ENCODE results near the gene VTI1A.

VTI1A gene

DNA sequence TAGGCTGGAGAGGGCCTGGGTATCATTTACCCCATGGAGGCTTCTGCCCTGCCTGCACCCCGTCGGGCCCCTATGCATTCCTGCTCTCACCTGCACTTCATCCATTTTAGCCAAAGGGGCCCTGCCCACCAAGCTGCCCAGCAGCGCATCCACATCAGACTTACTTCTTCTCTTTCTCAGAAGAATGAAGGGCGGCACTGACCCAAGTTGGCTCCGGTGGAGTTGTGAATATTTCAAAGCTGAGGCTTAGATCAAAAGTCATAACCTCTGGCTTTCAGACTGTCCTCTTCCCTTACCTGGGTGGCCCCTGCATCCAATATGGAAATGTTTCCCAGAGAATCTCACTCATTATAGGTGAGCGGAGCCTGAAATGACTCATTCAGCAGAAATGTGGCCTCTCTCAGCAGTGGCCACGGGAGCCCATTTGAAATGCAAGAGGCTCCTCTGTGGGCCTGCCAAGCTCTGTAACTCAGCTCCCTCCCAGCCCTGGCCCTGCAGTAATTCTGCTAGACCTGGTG lies 385.4 kb downstream of the VTI1A start:
- CTCF ChIA-PET, result no interaction called here
- POLR2A ChIA-PET, result no interaction called here
- DNase-seq (ENCODE audit: low read depth, low spot score), result no peak
- TF ChIP-seq CTCF (IDR thresholded peaks at IDR 0.05; ENCODE audit: insufficient read depth, low read length, missing control alignments), result no peak
- no peak overlapping the region for H3K4me3 ChIP-seq (ENCODE audit: low read depth, low read length)

DNA sequence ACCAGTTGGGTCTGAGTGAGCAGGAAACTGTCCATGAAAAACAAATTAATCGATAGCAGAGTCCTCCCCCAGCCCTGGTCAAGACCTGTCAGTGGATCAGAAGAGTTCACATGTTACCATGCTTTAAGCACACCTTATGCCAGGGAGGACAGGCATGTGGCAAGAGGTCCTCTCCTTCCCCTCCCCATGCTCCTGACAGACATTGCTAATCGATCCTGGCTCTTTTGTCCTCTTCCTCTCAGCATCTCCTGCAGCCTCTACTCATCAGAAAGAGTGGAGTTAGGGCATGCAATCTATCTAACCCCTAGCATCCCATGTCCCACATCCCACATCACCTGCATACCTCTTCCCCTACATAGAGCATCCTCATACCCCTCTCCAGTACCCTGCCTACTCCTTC lies 385.9 kb downstream of the VTI1A start:
- POLR2A ChIA-PET, result no interaction called here
- H3K4me3 ChIP-seq (ENCODE audit: low read depth, low read length), result no peak overlapping the region
- CTCF ChIA-PET, result no interaction called here
- TF ChIP-seq CTCF (IDR thresholded peaks at IDR 0.05; ENCODE audit: insufficient read depth, low read length, missing control alignments), result no peak
- no peak for DNase-seq (ENCODE audit: low read depth, low spot score)

DNA sequence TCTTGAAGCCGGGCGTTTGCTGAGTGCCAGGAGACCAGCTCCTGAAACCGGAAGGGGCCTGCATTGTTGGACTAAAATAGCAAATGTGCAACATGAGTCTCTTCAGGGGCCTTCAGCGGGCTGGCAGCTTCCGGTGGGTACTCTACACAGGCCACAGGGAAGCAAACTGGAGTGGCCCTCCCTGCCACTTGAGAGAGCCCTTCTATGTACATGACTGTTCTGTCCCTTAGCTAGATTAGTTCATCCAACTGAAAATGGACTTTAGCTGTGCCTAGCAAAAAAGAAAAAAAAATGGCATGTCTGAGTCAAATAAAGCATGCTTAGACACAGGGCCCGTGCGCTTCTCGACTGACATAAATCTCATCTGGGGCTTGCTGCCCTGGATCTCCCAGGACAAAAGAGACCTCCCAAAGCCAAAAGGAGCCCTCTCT lies 387.8 kb downstream of the VTI1A start:
- TF ChIP-seq CTCF (IDR thresholded peaks at IDR 0.05; ENCODE audit: insufficient read depth, low read length, missing control alignments), result no peak
- DNase-seq (ENCODE audit: low read depth, low spot score), result no peak
- ChIA-PET CTCF (no interaction called here), POLR2A (no interaction called here)
- H3K4me3 ChIP-seq (ENCODE audit: low read depth, low read length), result no peak overlapping the region

- TF ChIP-seq CTCF (IDR thresholded peaks at IDR 0.05; ENCODE audit: insufficient read depth, low read length, missing control alignments), result no peak
- DNase-seq (ENCODE audit: low read depth, low spot score), result no peak
- ChIA-PET CTCF (no interaction called here), POLR2A (no interaction called here)
- no peak overlapping the region for H3K4me3 ChIP-seq (ENCODE audit: low read depth, low read length)
These were observed 388.3 kb downstream of the VTI1A start for GRCh38 chr10:112835217-112835715.

- no peak for DNase-seq (ENCODE audit: low read depth, low spot score)
- no peak for TF ChIP-seq CTCF (IDR thresholded peaks at IDR 0.05; ENCODE audit: insufficient read depth, low read length, missing control alignments)
- POLR2A ChIA-PET, result no interaction called here
- CTCF ChIA-PET, result no interaction called here
- H3K4me3 ChIP-seq (ENCODE audit: low read depth, low read length), result no peak overlapping the region
These were observed 389.0 kb downstream of the VTI1A start for GRCh38 chr10:112835944-112836451.

DNA sequence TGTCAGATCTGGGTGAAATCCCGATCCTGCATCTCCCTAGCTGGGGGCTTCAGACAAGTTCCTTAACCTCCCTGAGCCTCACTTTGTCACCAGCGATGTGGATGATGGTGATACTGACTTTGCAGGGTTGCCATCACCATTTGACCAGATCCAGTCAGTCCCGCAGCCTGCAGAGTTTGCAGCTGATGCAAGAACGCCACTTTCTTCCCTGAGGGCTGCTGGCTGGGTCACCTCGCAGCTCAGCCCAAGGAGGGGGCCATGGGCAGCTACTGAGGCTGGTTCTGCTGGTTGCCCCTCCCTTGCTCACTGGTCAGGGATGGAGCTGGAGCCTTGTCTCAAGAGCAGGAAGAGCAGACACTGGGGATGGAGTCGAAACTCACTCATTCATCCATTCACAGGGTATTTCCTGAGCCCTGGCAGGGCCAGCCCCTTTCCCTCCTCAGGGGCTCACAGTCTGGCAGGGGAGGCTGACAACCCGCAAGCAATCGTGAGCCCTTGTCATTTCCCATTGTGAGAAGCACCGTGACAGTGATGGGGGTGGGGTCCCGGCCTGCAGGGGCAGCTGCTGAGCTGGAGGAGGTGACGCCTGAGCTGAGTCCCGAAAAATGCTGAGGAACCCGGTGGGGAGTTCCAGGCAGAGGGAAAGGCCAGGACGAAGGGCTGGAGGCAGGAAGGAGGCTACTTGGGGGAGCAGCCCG lies 391.9 kb downstream of the VTI1A start:
- no peak overlapping the region for H3K4me3 ChIP-seq (ENCODE audit: low read depth, low read length)
- POLR2A ChIA-PET, result no interaction called here
- CTCF ChIA-PET, result interaction anchor here (0.6 kb wide), 1 partner anchor 718 kb away, joined by 3 read pairs; no protein-coding TSS in a partner anchor
- no peak for TF ChIP-seq CTCF (IDR thresholded peaks at IDR 0.05; ENCODE audit: insufficient read depth, low read length, missing control alignments)
- no peak for DNase-seq (ENCODE audit: low read depth, low spot score)
